PC-9 (cell line): ENCODE data around the gene SEMA7A. TPM values are rescaled to one million over a fixed set of nuclear protein-coding genes. Genes with fewer than 3 reads are reported as not detected.

Source experiments
- BruUV-seq: library from RNA; stranded (reverse); fragments of 400-500 nt; replicated peaks from 2 replicates; lab custom pipeline; 2021; lab: Mats Ljungman, UMichigan
- CTCF ChIA-PET: fragments of 300-600 bp; sonication (Branson Sonifier 250); formaldehyde crosslinking; loops from one replicate; lab custom pipeline; 2022; ENCODE audit warnings: antibody characterized with exemption; lab: Charles Lee
- POLR2A ChIA-PET: fragments of 300-600 bp; sonication (Branson Sonifier 250); formaldehyde crosslinking; loops from one replicate; lab custom pipeline; 2022; ENCODE audit warnings: antibody characterized with exemption; ENCODE audit not compliant: unreplicated experiment; lab: Charles Lee
- DNase-seq, 2 experiments: peaks; one replicate each; pipeline versions ENCODE4 v3.0.0 to v3.0.0-alpha.2; 2015 to 2022; ENCODE audit warnings: mixed read lengths in 1 of 2
- H2AFZ ChIP-seq: fragments of 200-600 bp; sonication (generic); 2 replicates; pipeline ENCODE4 v1.8.1; 2017; ENCODE audit warnings: antibody characterized with exemption
- H3F3A ChIP-seq: fragments of 200-600 bp; sonication (generic); 2 replicates; pipeline ENCODE4 v1.8.1; 2017; ENCODE audit warnings: antibody characterized with exemption, mild to moderate bottlenecking, low read depth; ENCODE audit not compliant: insufficient read depth
- H3K27ac ChIP-seq: fragments of 200-600 bp; sonication (generic); 2 replicates; pipeline ENCODE4 v1.6.1; 2016; ENCODE audit warnings: mixed run types
- H3K27me3 ChIP-seq: fragments of 200-600 bp; sonication (generic); 2 replicates; pipeline ENCODE4 v1.6.1; 2016; ENCODE audit warnings: low read depth, mixed run types; ENCODE audit not compliant: insufficient read depth
- H3K36me3 ChIP-seq: fragments of 200-600 bp; sonication (generic); 2 replicates; pipeline ENCODE4 v1.6.1; 2016; ENCODE audit warnings: low read depth, mixed run types
- H3K4me1 ChIP-seq: fragments of 200-600 bp; sonication (generic); replicated peaks from 2 replicates; pipeline ENCODE4 v1.6.1; 2016; ENCODE audit warnings: mixed run types; ENCODE audit not compliant: insufficient read depth
- H3K4me2 ChIP-seq: fragments of 200-600 bp; sonication (generic); 2 replicates; pipeline ENCODE4 v1.6.1; 2017; ENCODE audit warnings: mixed run types
- H3K4me3 ChIP-seq: fragments of 200-600 bp; sonication (generic); 2 replicates; pipeline ENCODE4 v1.6.1; 2016; ENCODE audit warnings: mixed run types
- H3K79me2 ChIP-seq: fragments of 200-600 bp; sonication (generic); 2 replicates; pipeline ENCODE4 v1.6.1; 2017; ENCODE audit warnings: low read depth, mixed run types
- H3K9me2 ChIP-seq: fragments of 200-600 bp; sonication (generic); 2 replicates; pipeline ENCODE4 v1.8.1; 2017; ENCODE audit warnings: mild to moderate bottlenecking; ENCODE audit not compliant: insufficient read depth
- H3K9me3 ChIP-seq: fragments of 200-600 bp; sonication (generic); 2 replicates; pipeline ENCODE4 v1.8.1; 2016; ENCODE audit warnings: low read depth; ENCODE audit not compliant: insufficient read depth
- H4K20me1 ChIP-seq: fragments of 200-600 bp; sonication (generic); 2 replicates; pipeline ENCODE4 v1.8.1; 2017; ENCODE audit not compliant: insufficient read depth
- CTCF ChIP-seq: fragments of 200-600 bp; sonication (generic); conservative IDR thresholded peaks from 2 replicates; pipeline ENCODE4 v1.6.1; 2017; ENCODE audit warnings: mixed run types, antibody characterized with exemption, mild to moderate bottlenecking, moderate library complexity
- EZH2 ChIP-seq: fragments of 200-600 bp; sonication (generic); IDR thresholded peaks from 2 replicates; pipeline ENCODE4 v1.8.0; 2017; ENCODE audit warnings: antibody characterized with exemption, low read depth
- intact Hi-C: fragments of 100-400 bp; cut with micrococcal nuclease; formaldehyde crosslinking; loops from one replicate; pipeline ENCODE4 v1.10.0; 2022; ENCODE audit not compliant: unreplicated experiment
- total RNA-seq: library from RNA; stranded (reverse); gene quantifications from 2 replicates; pipeline ENCODE4 v1.2.3, GENCODE V29; 2021

Gene SEMA7A
- total RNA-seq, 1 experiment from 2014 or later = 8.3 TPM

GRCh38 chr15:74470631-74471395, 37.1 kb upstream of the SEMA7A start:
- Histone ChIP-seq H3K9me2 (no peaks in the 10 kb centered on the region), H3K36me3 (no peaks in the 10 kb centered on the region), H3K79me2 (no peaks in the 10 kb centered on the region), H4K20me1 (no peaks in the 10 kb centered on the region), H3K4me2 (no peak overlapping the region), H3K4me3 (no peak overlapping the region), H3K9me3 (no peaks in the 10 kb centered on the region), H3K27ac (no peak overlapping the region), H3F3A (no peaks in the 10 kb centered on the region), H3K4me1 (no peaks in the 10 kb centered on the region), H2AFZ (no peak overlapping the region), H3K27me3 (no peaks in the 10 kb centered on the region)
- ChIA-PET POLR2A (no interaction called here), CTCF (interaction anchor here (0.7 kb wide), 1 partner anchor 311 kb away, joined by 10 read pairs; the partner anchor contains the start of gene CSK)
- no peak for DNase-seq
- BruUV-seq = no TSS peak
- intact Hi-C loops = no loop called here
- TF ChIP-seq CTCF = no peak
- no peak for TF ChIP-seq EZH2

GRCh38 chr15:74468341-74469032, 34.7 kb upstream of the SEMA7A start:
- H3K27ac ChIP-seq = no peak overlapping the region
- no peaks in the 10 kb centered on the region for H3K79me2 ChIP-seq
- no peaks in the 10 kb centered on the region for H3K27me3 ChIP-seq
- H3F3A ChIP-seq = no peaks in the 10 kb centered on the region
- H4K20me1 ChIP-seq = no peaks in the 10 kb centered on the region
- no peak overlapping the region for H3K4me2 ChIP-seq
- no TSS peak for BruUV-seq
- H3K9me2 ChIP-seq = no peaks in the 10 kb centered on the region
- no peak overlapping the region for H2AFZ ChIP-seq
- ChIA-PET CTCF (no interaction called here), POLR2A (no interaction called here)
- no peak overlapping the region for H3K4me3 ChIP-seq
- no peak for TF ChIP-seq CTCF
- no peak for TF ChIP-seq EZH2
- H3K36me3 ChIP-seq = no peaks in the 10 kb centered on the region
- intact Hi-C loops = no loop called here
- H3K9me3 ChIP-seq = no peaks in the 10 kb centered on the region
- no peak for DNase-seq
- no peaks in the 10 kb centered on the region for H3K4me1 ChIP-seq

GRCh38 chr15:74466570-74466969, 32.8 kb upstream of the SEMA7A start:
- Histone ChIP-seq H3K9me3 (no peaks in the 10 kb centered on the region), H3F3A (0 out of 2 replicates have a peak, but pooled peaks cover 6% of the 10 kb centered on the region), H4K20me1 (no peaks in the 10 kb centered on the region), H3K36me3 (no peaks in the 10 kb centered on the region), H3K79me2 (peaks cover 6% of the 10 kb centered on the region), H3K27me3 (no peaks in the 10 kb centered on the region), H2AFZ (no peak overlapping the region), H3K4me2 (no peak overlapping the region), H3K4me3 (no peak overlapping the region), H3K9me2 (no peaks in the 10 kb centered on the region), H3K27ac (no peak overlapping the region), H3K4me1 (0 out of 2 replicates have a peak, but pooled peaks cover 7% of the 10 kb centered on the region)
- no peak for TF ChIP-seq CTCF
- TF ChIP-seq EZH2 = no peak
- ChIA-PET POLR2A (no interaction called here), CTCF (no interaction called here)
- intact Hi-C loops = no loop called here
- DNase-seq = no peak
- no TSS peak for BruUV-seq
